ENCODE results near the gene ZNF81.

GRCh38 chrX:47846040-47846439 is 9.3 kb downstream of the ZNF81 start:
- TF ChIP-seq CTCF (IDR thresholded peaks at IDR 0.05; ENCODE audit: low read depth, low read length) (no peak), EZH2phosphoT487 (IDR thresholded peaks at IDR 0.05; ENCODE audit: low read depth) (no peak)

Data from OCI-LY3 (cell line).